T-helper 1 cell treated with Interleukin-12 subunit alpha and Interleukin-12 subunit beta and Interleukin-4 antibody, amounts not matched to agents 30 ng/mL and 1 ng/mL, for 36 hours (primary cell): ENCODE data around the gene TRPM4. TPM values are rescaled to one million over a fixed set of nuclear protein-coding genes. Genes with fewer than 3 reads are reported as not detected.

Source experiments
- intact Hi-C: fragments of 100-400 bp; cut with micrococcal nuclease; formaldehyde crosslinking; loops from one replicate; pipeline ENCODE4 v1.15.1; 2024
- total RNA-seq: library from RNA; stranded (reverse); gene quantifications from 2 replicates; pipeline ENCODE4 v1.2.3, GENCODE V29; 2022

TRPM4 gene
- total RNA-seq, 1 donor from 2014 or later = 0.54 TPM

DNA sequence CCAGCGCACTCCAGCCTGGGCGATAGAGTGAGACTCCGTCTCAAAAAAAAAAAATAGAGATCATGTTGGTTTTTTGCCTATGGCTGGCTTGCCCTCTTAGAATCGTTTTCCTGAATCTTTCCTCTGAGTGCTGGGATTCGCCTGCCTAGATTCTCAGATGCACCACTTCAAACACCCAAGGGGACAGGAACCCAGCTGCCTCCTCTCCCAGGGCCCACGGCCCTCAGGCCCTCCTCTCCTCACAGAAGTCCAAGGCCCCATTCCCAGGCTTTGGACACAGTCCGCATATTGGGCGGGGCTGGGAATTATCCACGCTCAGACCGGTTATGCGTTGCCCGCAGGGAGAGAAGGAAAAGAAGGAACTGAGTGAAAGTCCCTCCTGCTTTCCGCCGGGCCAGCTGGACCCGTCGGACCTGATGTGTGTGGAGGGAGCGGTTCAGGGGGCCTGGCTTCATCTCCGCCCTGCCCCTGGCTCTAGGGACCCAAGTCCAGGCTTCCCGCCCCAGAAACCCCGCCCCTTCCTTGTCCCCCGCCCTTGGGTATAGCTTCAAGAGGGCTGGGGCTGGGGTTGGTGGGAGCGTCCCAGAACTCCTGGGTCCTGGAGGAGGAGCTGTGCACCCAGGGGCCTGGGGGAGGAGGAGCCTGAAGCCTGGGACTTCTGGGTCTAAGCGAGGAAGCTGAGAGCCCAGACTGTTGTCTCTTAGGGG, 32.4 kb upstream of the TRPM4 start:
- intact Hi-C loops = loop anchor here (5.0 to 10.0 kb wide), 3 partner anchors 327 to 1520 kb away; partner anchors contain the start of genes ALDH16A1, BICRA, IZUMO1 and PIH1D1

DNA sequence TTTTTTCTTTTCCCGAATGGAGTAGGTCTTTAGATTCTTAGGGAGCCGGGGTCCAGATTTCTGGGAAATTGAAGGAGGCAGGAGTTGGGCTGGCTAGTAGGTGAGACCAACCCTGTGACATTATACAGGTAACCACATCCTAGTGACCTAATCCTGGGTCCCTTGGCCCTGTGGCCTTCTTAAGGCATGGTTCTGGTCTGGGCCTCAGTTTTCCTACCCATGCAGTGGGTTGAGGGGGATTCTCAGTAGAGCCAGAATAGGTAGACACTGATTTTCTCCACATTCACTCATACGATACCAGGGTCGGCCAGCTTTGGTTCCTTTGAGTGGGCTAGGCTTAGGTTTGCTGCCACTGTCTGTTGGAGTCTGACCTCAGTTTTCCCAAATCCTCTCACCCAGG, 31.0 kb upstream of the TRPM4 start:
- intact Hi-C loops = loop anchor here (5.0 to 10.0 kb wide), 3 partner anchors 326 to 1522 kb away; partner anchors contain the start of genes ALDH16A1, BICRA, IZUMO1 and PIH1D1

DNA sequence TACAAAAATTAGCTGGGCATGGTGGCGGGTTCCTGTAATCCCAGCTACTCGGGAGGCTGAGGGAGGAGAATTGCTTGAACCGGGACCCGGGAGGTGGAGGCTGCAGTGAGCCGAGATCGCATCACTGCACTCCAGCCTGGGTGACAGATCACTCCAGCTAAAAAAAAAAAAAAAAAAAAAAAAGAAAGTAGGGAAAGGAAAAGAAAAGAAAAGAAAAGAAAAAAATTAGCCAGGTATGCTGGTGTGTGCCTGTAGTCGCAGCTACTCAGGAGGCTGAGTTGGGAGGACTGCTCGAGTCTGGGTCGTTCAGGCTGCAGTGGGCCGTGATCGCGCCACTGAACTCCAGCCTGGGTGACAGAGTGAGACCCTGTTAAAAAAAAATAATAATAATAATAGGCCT, 30.4 kb upstream of the TRPM4 start:
- intact Hi-C loops = loop anchor here (5.0 to 10.0 kb wide), 3 partner anchors 325 to 1522 kb away; partner anchors contain the start of genes ALDH16A1, BICRA, IZUMO1 and PIH1D1

DNA sequence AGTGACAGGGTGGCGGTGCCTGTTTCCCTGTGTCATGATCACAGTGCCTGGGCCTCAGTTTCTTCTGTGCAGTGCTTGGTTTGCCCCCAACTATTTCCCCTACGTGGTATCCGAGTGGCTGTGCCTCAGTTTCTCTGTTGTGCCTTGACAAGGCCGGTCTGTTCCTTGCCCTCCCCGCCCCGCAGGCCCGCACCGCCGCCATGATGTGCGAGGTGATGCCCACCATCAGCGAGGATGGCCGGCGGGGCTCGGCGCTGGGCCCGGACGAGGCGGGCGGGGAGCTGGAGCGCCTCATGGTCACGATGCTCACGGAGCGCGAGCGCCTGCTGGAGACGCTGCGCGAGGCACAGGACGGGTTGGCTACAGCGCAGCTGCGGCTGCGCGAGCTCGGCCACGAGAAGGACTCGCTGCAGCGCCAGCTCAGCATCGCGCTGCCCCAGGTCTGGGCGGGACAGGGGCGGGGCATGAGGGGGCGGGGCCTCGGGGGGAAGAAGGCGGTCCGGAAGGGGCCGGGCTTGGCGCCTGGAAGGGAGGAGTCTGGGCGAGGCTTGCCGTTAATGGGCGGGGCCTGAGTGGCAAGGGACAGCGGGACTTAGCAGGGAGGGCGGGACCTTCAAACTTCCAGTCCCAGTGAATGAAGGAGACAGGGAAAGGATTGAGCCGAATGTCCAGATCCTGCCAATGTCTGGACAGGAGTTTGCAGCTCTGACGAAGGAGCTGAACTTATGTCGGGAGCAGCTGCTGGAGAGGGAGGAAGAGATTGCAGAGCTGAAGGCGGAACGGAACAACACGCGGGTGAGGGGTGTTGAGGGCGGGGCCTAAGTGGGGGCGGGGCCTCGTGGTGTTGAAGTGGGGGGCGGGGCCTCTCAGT, 29.7 kb upstream of the TRPM4 start:
- intact Hi-C loops = loop anchor here (1.0 to 10.0 kb wide), 11 partner anchors 9 to 1523 kb away; partner anchors contain the start of genes ALDH16A1, BCL2L12, BICRA and C19orf73

DNA sequence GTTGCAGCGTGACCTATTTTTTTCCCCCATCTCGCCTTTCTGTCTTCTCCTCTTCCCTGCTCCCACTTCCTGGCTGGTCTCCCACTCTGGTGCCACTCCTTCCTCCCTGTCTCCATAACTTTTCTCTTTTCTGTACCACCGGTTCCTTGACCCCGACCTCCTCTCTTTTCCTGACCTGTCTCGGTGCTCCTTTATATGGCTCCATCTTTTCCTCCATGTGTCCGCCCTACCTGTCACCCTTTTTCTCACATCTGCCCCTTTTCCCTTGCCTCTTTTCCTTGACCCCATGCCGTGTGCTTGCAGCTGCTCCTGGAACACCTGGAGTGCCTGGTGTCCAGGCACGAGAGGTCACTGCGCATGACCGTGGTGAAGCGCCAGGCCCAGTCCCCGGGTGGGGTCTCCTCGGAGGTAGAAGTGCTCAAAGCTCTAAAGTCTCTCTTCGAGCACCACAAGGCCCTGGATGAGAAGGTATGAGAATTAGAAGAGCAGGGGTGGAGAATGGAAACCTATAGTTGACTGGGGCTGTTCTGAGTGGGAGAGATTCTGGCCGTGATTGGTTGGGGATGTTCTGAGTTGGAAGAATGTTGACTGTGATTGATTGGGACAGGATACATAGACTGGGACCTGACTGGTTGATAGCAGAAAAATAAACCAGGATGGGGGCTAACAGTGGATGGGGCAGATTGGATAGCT, 28.9 kb upstream of the TRPM4 start:
- intact Hi-C loops = loop anchor here (1.0 to 10.0 kb wide), 11 partner anchors 9 to 1524 kb away; partner anchors contain the start of genes ALDH16A1, BCL2L12, BICRA and C19orf73

DNA sequence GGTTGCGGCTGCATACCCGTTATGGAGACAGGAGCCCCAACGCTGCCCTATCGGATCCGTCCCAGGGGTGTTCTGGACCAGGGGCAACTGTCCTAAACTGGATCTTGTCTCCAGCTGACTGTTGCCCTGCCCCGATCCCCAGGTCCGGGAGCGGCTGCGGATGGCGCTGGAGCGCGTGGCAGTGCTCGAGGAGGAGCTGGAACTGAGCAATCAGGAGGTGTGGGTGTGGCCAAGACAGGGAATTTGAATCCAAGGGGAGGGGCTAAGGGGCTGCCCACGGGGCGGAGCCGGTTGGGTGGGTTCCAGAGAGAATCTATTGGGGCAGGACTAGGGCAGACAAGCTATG, 28.4 kb upstream of the TRPM4 start:
- intact Hi-C loops = loop anchor here (5.0 to 10.0 kb wide), 3 partner anchors 323 to 1524 kb away; partner anchors contain the start of genes ALDH16A1, BICRA, IZUMO1 and PIH1D1

DNA sequence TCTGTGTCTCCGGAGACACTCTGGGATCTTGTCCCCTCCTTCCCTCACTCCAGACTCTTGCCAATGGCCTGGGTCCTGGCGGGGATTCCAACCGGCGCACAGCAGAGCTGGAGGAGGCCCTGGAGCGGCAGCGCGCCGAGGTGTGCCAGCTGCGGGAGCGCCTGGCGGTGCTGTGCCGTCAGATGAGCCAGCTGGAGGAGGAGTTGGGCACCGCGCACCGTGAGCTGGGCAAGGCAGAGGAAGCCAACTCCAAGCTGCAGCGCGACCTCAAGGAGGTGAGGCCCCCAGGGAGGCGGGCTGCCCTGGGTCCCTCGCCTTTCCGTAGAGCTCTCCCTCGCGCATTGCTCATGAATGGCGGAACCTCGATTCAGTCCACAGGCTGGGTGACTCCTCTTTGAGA, 27.3 kb upstream of the TRPM4 start:
- intact Hi-C loops = no loop called here

DNA sequence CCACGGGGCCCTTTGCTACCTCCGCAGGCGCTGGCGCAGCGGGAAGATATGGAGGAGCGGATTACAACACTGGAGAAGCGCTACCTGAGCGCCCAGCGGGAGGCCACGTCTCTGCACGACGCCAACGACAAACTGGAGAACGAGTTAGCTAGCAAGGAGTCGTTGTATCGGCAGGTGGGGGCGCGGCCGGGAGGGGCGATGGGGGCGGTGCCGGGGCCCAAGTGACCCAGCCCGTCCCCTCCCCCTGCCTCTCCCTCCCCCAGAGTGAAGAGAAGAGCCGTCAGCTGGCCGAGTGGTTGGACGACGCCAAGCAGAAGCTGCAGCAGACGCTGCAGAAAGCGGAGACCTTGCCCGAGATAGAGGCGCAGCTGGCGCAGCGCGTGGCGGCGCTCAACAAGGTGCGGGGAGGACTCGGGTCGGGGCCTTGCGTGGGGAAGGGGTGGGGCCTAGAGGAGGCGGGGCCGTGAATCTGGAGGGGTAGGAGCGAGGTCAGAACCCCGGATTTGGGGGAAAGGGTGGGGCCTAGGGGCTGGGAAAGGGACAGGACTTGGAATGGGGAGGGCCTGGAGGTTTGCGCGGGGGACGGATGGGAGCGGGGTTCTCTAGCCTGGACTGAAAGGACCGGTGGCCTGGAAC, 24.5 kb upstream of the TRPM4 start:
- intact Hi-C loops = no loop called here

DNA sequence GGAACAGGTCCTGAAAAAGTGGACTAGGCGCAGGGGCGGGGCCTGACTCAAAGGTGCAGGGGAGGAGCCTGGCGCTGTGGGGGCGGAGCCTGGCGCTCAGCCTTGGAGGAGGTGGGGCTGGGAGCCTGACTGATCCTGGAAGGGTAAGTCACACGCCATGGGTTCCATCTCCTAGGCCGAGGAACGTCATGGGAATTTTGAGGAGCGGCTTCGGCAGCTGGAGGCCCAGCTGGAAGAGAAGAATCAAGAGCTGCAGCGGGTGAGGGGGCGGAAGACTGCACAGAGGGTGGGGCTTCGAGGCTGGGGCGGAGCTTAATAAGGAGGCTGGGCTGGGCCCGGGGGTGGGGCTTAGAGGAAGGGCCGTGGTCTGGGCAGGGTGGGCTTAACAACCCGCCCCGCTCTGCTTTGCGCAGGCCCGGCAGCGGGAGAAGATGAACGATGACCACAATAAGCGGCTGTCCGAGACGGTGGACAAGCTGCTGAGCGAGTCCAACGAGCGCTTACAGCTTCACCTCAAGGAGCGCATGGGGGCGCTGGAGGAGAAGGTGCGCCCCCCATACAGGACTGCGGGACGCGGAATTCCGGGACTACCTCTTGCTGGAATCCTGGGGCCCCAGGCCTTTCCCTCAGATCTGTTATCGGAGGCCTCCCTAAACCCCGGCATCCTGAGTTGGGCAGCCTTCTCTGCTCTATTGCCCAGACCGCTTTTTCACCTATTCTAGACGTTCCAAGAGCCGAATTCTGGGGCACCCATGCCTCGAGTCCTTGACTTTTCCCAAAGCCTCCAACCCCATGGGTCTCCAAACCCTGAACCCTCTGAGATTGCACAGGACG, 23.8 kb upstream of the TRPM4 start:
- intact Hi-C loops = no loop called here

DNA sequence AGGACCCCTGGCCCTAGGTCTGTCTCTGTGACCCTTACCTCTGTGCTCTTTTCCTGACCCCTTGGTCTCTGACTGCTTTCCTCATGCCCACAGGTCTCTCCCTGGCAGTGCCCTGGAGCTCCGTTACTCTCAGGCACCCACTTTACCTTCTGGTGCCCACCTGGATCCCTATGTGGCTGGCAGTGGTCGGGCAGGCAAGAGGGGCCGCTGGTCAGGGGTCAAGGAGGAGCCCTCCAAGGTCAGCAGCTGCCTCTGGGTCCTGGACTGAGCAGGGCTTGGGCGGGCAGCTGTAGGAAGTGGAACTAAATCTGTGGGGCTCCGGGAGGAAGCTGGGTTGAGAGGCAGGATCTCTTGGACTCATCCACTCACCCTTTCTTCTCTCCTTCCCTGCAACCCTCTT, 21.9 kb upstream of the TRPM4 start:
- intact Hi-C loops = no loop called here

DNA sequence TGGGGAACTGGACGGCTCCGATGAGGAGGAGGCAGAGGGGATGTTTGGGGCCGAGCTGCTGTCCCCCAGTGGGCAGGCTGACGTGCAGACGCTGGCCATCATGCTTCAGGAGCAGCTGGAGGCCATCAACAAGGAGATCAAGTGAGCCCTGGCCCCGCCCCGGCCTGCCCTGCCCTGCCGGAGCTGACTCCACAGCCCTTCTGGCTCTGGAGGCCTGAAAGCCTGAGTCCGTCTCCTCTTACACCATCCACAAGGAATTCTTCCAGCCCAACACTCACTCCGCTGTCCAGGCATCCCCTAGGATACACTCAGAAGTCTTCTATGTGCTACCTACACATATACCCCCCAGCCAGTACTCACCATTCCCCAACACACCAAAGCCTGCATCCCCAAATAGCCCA, 20.8 kb upstream of the TRPM4 start:
- intact Hi-C loops = no loop called here

DNA sequence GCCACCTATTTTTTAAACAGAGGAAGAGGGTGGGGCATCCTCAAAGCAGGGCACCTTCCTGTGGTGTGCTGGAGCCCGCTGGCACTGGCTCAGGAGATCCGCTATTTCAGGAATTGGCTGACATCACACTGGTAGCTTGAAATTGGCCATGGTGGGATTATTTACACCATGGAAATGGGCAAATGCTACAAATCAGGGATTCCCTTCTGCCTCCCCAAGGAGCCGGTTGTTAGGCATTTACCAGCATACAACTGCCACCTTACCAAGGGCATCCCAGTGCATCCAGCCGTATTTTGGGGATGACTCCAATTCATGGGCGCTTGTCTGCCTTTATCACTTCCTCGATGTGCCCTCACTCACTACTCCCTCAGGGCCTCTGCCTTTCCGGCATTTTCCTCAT, 16.6 kb upstream of the TRPM4 start:
- intact Hi-C loops = no loop called here

DNA sequence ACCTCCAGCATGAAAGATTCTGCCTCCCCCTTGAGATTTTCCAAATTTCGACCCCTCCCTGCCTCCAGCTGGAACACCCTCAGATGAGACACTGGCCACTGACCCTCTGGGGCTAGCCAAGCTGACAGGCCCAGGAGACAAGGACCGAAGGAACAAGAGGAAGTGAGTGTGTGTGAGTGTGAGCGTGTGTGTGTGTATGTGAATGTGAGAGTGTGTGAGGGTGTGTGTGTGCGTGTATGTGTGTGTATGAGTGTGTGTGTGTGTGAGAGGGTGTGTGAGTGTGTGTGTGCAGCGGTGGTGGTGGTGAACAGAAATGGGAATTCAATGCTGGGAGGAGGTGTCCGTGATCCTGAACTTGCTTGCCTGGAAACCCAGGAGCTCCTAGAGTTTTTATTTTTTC, 16.2 kb upstream of the TRPM4 start:
- intact Hi-C loops = no loop called here

DNA sequence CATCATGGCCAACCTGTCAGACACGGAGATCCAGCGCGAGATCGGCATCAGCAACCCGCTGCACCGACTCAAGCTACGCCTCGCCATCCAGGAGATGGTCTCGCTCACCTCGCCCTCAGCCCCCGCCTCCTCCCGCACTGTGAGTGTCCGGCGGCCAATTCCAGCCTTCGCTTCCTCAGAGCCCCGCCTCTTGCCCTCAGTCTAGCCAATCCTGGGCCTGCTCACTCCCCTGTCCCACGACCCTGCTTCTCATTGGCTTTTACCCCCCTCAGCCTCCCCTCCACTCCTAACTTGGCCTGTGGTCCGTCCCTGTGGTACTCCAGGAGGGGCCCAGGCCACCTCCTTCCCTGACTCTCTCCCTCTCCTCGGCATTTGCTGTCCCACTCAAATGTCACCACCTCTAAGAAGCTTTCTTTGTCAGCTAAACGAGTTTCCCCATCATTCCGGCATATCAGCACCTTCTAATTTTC, 14.7 kb upstream of the TRPM4 start:
- intact Hi-C loops = loop anchor here (2.0 kb wide), 1 partner anchor 24 kb away; the partner anchor contains the start of genes C19orf73 and PPFIA3

DNA sequence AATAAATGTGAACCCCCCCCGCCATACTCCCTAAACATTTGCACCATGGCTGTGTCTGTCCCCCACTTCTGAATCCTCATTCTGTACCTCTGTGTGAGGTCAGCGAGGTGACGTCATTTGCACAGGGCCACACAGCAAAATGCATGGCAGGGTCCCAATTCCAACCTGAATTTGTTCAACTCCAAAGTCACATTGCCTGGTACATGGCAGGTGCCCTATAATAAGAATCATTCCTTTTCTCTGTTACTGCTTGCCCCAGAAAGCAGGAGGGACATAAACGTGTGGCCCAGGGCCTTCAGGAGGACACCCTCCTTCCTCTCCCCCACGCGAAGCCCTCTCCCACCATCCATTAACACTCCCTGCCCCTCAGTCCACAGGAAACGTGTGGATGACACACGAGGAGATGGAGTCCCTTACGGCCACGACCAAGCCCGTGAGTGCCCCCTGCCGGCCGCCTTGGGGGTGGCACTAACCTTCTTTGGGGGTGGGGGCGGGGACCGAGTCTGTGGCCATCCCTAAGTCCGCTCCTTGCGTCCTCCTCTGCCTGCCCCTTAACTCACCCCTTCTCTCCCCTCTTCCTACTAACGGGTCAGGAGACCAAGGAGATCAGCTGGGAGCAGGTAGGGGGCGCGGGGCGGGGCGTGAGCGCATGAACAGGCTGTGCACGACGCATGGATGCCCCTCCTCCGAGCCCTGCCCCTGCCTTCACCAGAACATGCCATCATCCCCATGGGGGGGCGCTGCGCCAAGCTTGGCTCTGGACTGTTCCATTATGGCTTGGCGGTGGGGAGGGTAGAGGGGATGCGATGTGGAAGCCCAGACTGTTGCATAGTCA, 11.8 kb upstream of the TRPM4 start:
- intact Hi-C loops = loop anchor here (1.0 to 5.0 kb wide), 7 partner anchors 12 to 153 kb away; partner anchors contain the start of genes C19orf73, GYS1, PPFIA3 and RUVBL2

DNA sequence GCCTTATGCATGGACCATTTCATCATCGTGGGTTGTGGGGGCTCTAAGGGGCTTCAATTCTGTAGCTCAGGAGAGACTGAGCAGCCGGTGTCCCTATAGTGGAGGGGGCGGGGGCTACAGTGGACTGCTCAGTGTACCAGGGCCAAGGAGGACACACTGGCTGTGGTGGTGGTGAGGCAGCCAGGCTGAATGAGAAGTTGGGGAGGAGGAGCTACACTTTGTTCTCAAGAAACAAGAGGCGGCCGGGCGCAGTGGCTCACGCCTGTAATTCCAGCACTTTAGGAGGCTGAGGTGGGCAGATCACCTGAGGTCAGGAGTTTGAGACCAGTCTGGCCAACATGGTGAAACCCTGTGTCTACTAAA, 11.2 kb upstream of the TRPM4 start:
- intact Hi-C loops = loop anchor here (1.0 to 5.0 kb wide), 4 partner anchors 11 to 154 kb away; partner anchors contain the start of genes C19orf73, GYS1, PPFIA3 and RUVBL2

DNA sequence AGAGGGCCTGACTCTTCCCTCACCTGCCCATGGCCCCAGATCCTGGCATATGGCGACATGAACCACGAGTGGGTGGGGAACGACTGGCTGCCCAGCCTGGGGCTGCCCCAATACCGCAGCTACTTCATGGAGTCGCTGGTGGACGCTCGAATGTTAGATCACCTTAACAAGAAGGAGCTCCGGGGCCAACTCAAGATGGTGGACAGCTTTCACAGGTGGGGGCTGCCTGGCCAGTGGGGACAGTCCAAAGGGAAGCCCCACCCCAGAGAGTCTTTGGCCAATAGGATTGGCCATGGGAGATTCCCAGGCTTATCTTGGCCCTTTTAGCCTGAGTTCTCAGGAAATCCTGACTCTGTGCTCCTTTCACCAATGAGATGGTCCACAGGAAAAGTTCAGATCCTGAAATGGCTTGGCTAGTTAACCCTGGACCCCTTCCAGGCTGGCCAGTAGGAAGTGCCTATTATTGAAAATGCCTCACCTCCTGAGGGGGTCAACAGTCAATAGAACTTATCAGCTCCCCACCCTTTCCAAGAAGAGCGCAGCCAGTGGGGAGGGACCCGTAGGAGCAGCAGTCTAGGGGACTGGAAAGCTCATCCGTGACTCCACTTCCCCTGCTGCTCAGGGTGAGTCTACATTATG, 9.4 kb upstream of the TRPM4 start:
- intact Hi-C loops = loop anchor here (5.0 kb wide), 1 partner anchor 156 kb away; the partner anchor contains the start of genes GYS1 and RUVBL2
